H1 (cell line): ENCODE measurements around the gene RALGAPA2. TPM values are rescaled to one million over a fixed set of nuclear protein-coding genes. Genes with fewer than 3 reads are reported as not detected.

ENCODE experiments used
- CTCF ChIA-PET: fragments of 300-600 bp; sonication (Branson Sonifier 250); formaldehyde crosslinking; loops from one replicate; lab custom pipeline; 2021; ENCODE audit not compliant: partially characterized antibody; lab: Charles Lee
- POLR2A ChIA-PET: fragments of 300-600 bp; sonication (Branson Sonifier 250); formaldehyde crosslinking; loops from one replicate; lab custom pipeline; 2021; ENCODE audit warnings: inconsistent platforms; ENCODE audit not compliant: partially characterized antibody; lab: Charles Lee
- DNase-seq, 2 experiments: peaks; one replicate each; pipeline versions ENCODE4 v3.0.0 to v3.0.0-alpha.2; 2010 to 2022; ENCODE audit warnings: low spot score in 2 of 2, low read depth in 1 of 2, mixed read lengths in 1 of 2
- FAIRE-seq: peaks from 2 replicates; lab custom pipeline; 2011; peaks lifted over from hg19 to GRCh38; lab: Jason Lieb, UNC
- H2AFZ ChIP-seq: 2 replicates; pipeline ENCODE4 v1.8.1; 2012; ENCODE audit warnings: low read length, inconsistent platforms
- H2AK5ac ChIP-seq: 2 replicates; pipeline ENCODE4 v1.6.1; 2013; ENCODE audit warnings: low read depth, low read length
- H2BK120ac ChIP-seq: replicated peaks from 2 replicates; pipeline ENCODE3; 2013; ENCODE audit warnings: low read depth, low read length, inconsistent platforms
- H2BK12ac ChIP-seq: 2 replicates; pipeline ENCODE4 v1.6.1; 2013; ENCODE audit warnings: low read depth, low read length
- H2BK15ac ChIP-seq: 2 replicates; pipeline ENCODE4 v1.6.1; 2013; ENCODE audit warnings: low read length
- H2BK20ac ChIP-seq: 2 replicates; pipeline ENCODE4 v1.6.1; 2013; ENCODE audit warnings: low read length
- H2BK5ac ChIP-seq: 2 replicates; pipeline ENCODE4 v1.6.1; 2013; ENCODE audit warnings: low read depth, low read length
- H3K14ac ChIP-seq: 2 replicates; pipeline ENCODE4 v1.6.1; 2013; ENCODE audit warnings: inconsistent platforms; ENCODE audit not compliant: insufficient read length
- H3K18ac ChIP-seq: 2 replicates; pipeline ENCODE4 v1.6.1; 2013; ENCODE audit warnings: low read length; ENCODE audit errors: extremely low read depth
- H3K23ac ChIP-seq: 2 replicates; pipeline ENCODE4 v1.6.1; 2013; ENCODE audit warnings: inconsistent platforms; ENCODE audit not compliant: insufficient read length
- H3K23me2 ChIP-seq: 2 replicates; pipeline ENCODE4 v1.6.1; 2013; ENCODE audit warnings: low read depth, low read length
- H3K27ac ChIP-seq: 2 replicates; pipeline ENCODE4 v1.6.1; 2011; ENCODE audit warnings: low read depth, low read length, inconsistent platforms
- H3K27me3 ChIP-seq, 4 experiments: replicated peaks in 1 of 4; 1 replicate in 1 of 4; 2 replicates in 3 of 4; pipeline versions ENCODE4 v1.6.1 to v1.8.1; 2011 to 2013; ENCODE audit warnings: low read length in 3 of 4, mild to moderate bottlenecking in 3 of 4, inconsistent platforms in 2 of 4, mixed read lengths in 2 of 4, moderate library complexity in 1 of 4; ENCODE audit not compliant: control insufficient read depth in 3 of 4, insufficient read depth in 3 of 4; ENCODE audit errors: extremely low read depth in 1 of 4
- H3K36me3 ChIP-seq, 4 experiments: 2 replicates each; pipeline versions ENCODE4 v1.6.1 to v1.8.1; 2011 to 2013; ENCODE audit warnings: mild to moderate bottlenecking in 4 of 4, low read length in 3 of 4, moderate library complexity in 2 of 4, control low read depth in 1 of 4, inconsistent platforms in 1 of 4; ENCODE audit not compliant: insufficient read depth in 4 of 4, control insufficient read depth in 2 of 4
- H3K4ac ChIP-seq: replicated peaks from 2 replicates; pipeline ENCODE3; 2013; ENCODE audit warnings: low read length, low read depth, mixed read lengths, inconsistent platforms; ENCODE audit not compliant: insufficient read length
- H3K4me1 ChIP-seq, 4 experiments: replicated peaks in 1 of 4; 1 replicate in 1 of 4; 2 replicates in 3 of 4; pipeline versions ENCODE4 v1.6.1 to v1.8.1; 2011 to 2013; ENCODE audit warnings: low read length in 3 of 4, inconsistent platforms in 2 of 4, mixed read lengths in 1 of 4; ENCODE audit not compliant: insufficient read depth in 4 of 4, control insufficient read depth in 3 of 4
- H3K4me2 ChIP-seq, 2 experiments: 2 replicates each; pipeline versions ENCODE4 v1.6.1 to v1.8.1; 2011 to 2013; ENCODE audit warnings: low read depth in 2 of 2, low read length in 2 of 2, control low read depth in 1 of 2, inconsistent platforms in 1 of 2, mild to moderate bottlenecking in 1 of 2; ENCODE audit not compliant: insufficient read depth in 1 of 2
- H3K4me3 ChIP-seq, 4 experiments: fragments of 200-600, 300-600 bp in 1 of 4; sonication (generic), shearing (Covaris generic), sonication (Bioruptor Twin) in 1 of 4; 2 replicates each; pipeline versions ENCODE4 v1.5.1 to v1.8.1; 2011 to 2016; ENCODE audit warnings: low read length in 4 of 4, low read depth in 3 of 4, control low read depth in 2 of 4, inconsistent platforms in 2 of 4, mild to moderate bottlenecking in 2 of 4, mixed read lengths in 1 of 4, moderate library complexity in 1 of 4; ENCODE audit not compliant: insufficient read depth in 2 of 4; ENCODE audit errors: extremely low read depth in 1 of 4
- H3K56ac ChIP-seq: replicated peaks from 2 replicates; pipeline ENCODE3; 2013; ENCODE audit warnings: low read depth, mild to moderate bottlenecking, mixed read lengths, low read length, inconsistent platforms; ENCODE audit not compliant: insufficient read length
- H3K79me1 ChIP-seq: 2 replicates; pipeline ENCODE4 v1.6.1; 2013; ENCODE audit warnings: low read depth, low read length, control low read depth
- H3K79me2 ChIP-seq, 2 experiments: 2 replicates each; pipeline versions ENCODE4 v1.6.1 to v1.8.1; 2012 to 2013; ENCODE audit warnings: low read length in 2 of 2, mild to moderate bottlenecking in 2 of 2, inconsistent platforms in 1 of 2; ENCODE audit not compliant: insufficient read depth in 2 of 2, control insufficient read depth in 1 of 2
- H3K9ac ChIP-seq, 4 experiments: replicated peaks in 1 of 4; 1 replicate in 1 of 4; 2 replicates in 3 of 4; pipeline versions ENCODE4 v1.6.1 to v1.8.1; 2011 to 2013; ENCODE audit warnings: low read depth in 3 of 4, low read length in 3 of 4, control low read depth in 2 of 4, mild to moderate bottlenecking in 2 of 4, moderate library complexity in 2 of 4, inconsistent platforms in 1 of 4; ENCODE audit errors: extremely low read depth in 1 of 4
- H3K9me3 ChIP-seq, 2 experiments: 2 replicates each; pipeline versions ENCODE4 v1.6.1 to v1.8.1; 2012 to 2013; ENCODE audit warnings: mild to moderate bottlenecking in 2 of 2, moderate library complexity in 2 of 2, control low read depth in 1 of 2, inconsistent platforms in 1 of 2, low read depth in 1 of 2, low read length in 1 of 2, mixed read lengths in 1 of 2; ENCODE audit not compliant: insufficient read depth in 2 of 2
- H4K20me1 ChIP-seq, 2 experiments: replicated peaks in 1 of 2; 2 replicates each; pipeline versions ENCODE3 to v1.8.1; 2011 to 2013; ENCODE audit warnings: inconsistent platforms in 2 of 2, low read length in 2 of 2, mild to moderate bottlenecking in 1 of 2; ENCODE audit not compliant: insufficient read depth in 2 of 2, control insufficient read depth in 1 of 2
- H4K5ac ChIP-seq: 2 replicates; pipeline ENCODE4 v1.6.1; 2013; ENCODE audit warnings: low read length, low read depth, mixed read lengths, inconsistent platforms; ENCODE audit not compliant: insufficient read length
- H4K8ac ChIP-seq: 2 replicates; pipeline ENCODE4 v1.8.0; 2013; ENCODE audit warnings: mild to moderate bottlenecking, moderate library complexity, low read length, inconsistent platforms; ENCODE audit not compliant: insufficient read depth; ENCODE audit errors: extremely low read depth
- H4K91ac ChIP-seq: replicated peaks from 2 replicates; pipeline ENCODE3; 2013; ENCODE audit warnings: low read length, mixed read lengths, inconsistent platforms; ENCODE audit not compliant: insufficient read length
- ATF2 ChIP-seq: IDR thresholded peaks from 2 replicates; pipeline ENCODE4 v1.6.1; 2012; ENCODE audit warnings: low read length, inconsistent platforms
- CHD2 ChIP-seq: IDR thresholded peaks from 2 replicates; pipeline ENCODE4 v1.6.1; 2012; ENCODE audit warnings: low read length, improper control_type of control experiment
- EP300 ChIP-seq, 2 experiments: IDR thresholded peaks; 1 replicate in 1 of 2; 2 replicates in 1 of 2; pipeline ENCODE4 v1.6.1; 2011 to 2012; ENCODE audit warnings: low read depth in 2 of 2, low read length in 2 of 2, mild to moderate bottlenecking in 2 of 2, borderline replicate concordance in 1 of 2, inconsistent platforms in 1 of 2, moderate library complexity in 1 of 2
- GTF2F1 ChIP-seq: IDR thresholded peaks from 2 replicates; pipeline ENCODE4 v1.6.1; 2012; ENCODE audit warnings: low read depth, low read length, improper control_type of control experiment, borderline replicate concordance
- HDAC2 ChIP-seq, 2 experiments: fragments of 300-600 bp in 1 of 2; sonication (generic) in 1 of 2; IDR thresholded peaks; 2 replicates each; pipeline ENCODE4 v1.6.1; 2011 to 2012; ENCODE audit warnings: low read depth in 2 of 2, low read length in 2 of 2, mild to moderate bottlenecking in 2 of 2, moderate library complexity in 2 of 2, borderline replicate concordance in 1 of 2, inconsistent platforms in 1 of 2
- JUN ChIP-seq: IDR thresholded peaks from 2 replicates; pipeline ENCODE4 v1.6.1; 2011; ENCODE audit warnings: low read depth, mild to moderate bottlenecking, improper control_type of control experiment, low read length
- POU5F1 ChIP-seq: IDR thresholded peaks from 2 replicates; pipeline ENCODE4 v1.6.1; 2011; ENCODE audit warnings: low read depth, mild to moderate bottlenecking, low read length, moderate library complexity
- RNF2 ChIP-seq: fragments of 200-900, 300-1000 bp; sonication (generic); IDR thresholded peaks from 2 replicates; pipeline ENCODE4 v1.7.1; 2016; ENCODE audit warnings: borderline replicate concordance, low read depth, mild to moderate bottlenecking, antibody characterized with exemption, low read length; ENCODE audit not compliant: poor library complexity, severe bottlenecking; ENCODE audit errors: missing control alignments
- SP4 ChIP-seq: IDR thresholded peaks from 2 replicates; pipeline ENCODE4 v1.6.1; 2012; ENCODE audit warnings: low read length, inconsistent platforms
- SRF ChIP-seq: IDR thresholded peaks from 2 replicates; pipeline ENCODE4 v1.6.1; 2011; ENCODE audit warnings: mild to moderate bottlenecking, low read depth, low read length, moderate library complexity
- TAF7 ChIP-seq: optimal IDR thresholded peaks from 2 replicates; pipeline ENCODE3; 2011; ENCODE audit warnings: low read depth, mild to moderate bottlenecking, inconsistent platforms, low read length, moderate library complexity, borderline replicate concordance
- TEAD4 ChIP-seq: IDR thresholded peaks from 2 replicates; pipeline ENCODE4 v1.6.1; 2012; ENCODE audit warnings: low read depth, low read length, inconsistent platforms, mixed read lengths
- WGBS, 2 experiments: shearing (Covaris generic) in 1 of 2; methylation state at CpG; one replicate each; pipeline versions ENCODE4 v1.1.6 to v1.1.7; 2013 to 2015; ENCODE audit warnings: low lambda C conversion rate in 2 of 2, mixed read lengths in 2 of 2, inconsistent platforms in 1 of 2, low coverage in 1 of 2, missing lambda C conversion rate in 1 of 2; ENCODE audit not compliant: insufficient replicate concordance in 2 of 2, insufficient coverage in 1 of 2, insufficient read length in 1 of 2; ENCODE audit errors: extremely low coverage in 1 of 2, missing lambda C conversion rate in 1 of 2; 5-methylcytosine and 5-hydroxymethylcytosine counted together
- polyA plus RNA-seq, 7 experiments: library from polyadenylated mRNA; depleted of rRNA in 3 of 7; stranded (reverse) in 5 of 7; unstranded in 2 of 7; fragments of >200 nt in 5 of 7; fragments of 200-250 nt in 2 of 7; gene quantifications; 1 replicate in 5 of 7; 2 replicates in 1 of 7; 4 replicates in 1 of 7; pipeline versions ENCODE4 v1.2.1 to v1.2.3, GENCODE V29; 2011 to 2013; ENCODE audit warnings: missing spikeins in 2 of 7, mixed read lengths in 2 of 7
- total RNA-seq: library from RNA; stranded (reverse); fragmentation: NEBNext Ultra II Directional; extraction: Animal tissue kit (Norgen Biotek cat#: 25700); gene quantifications from 2 replicates; pipeline ENCODE4 v1.2.1, GENCODE V29; 2021

Gene RALGAPA2
- total and polyA plus RNA-seq, 2 of the 8 experiments (the other 6 are each of a cell fraction or from before 2014, with no cell fraction given) = 5.1 to 25.5 TPM

DNA sequence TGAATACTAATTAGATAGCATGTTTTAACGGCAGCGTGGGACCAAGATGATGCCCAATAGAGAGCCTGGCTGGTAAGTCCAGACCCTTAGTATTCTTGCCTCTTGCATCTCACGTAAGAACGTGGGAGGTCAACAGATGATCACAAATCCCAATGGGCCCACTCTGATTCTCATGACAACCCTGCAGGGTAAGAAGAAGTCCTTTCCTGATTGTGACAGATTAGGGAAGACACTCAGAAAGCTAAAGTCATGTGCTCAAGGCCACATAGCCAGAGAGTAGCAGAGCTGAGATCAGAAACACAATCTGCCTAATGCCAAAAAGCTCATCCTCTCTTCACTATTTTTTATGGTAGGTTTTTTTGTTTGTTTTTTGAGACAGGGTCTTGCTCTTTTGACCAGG, 103.8 kb downstream of the RALGAPA2 start:
- no peak overlapping the region for H4K91ac ChIP-seq
- H2AFZ ChIP-seq = no peak overlapping the region
- H3K4me1 ChIP-seq = no peaks in the 10 kb centered on the region
- TF ChIP-seq TEAD4 (no peak), TAF7 (no peak), EP300 (IDR thresholded peaks at IDR 0.05; ENCODE audit: borderline replicate concordance in 1 of 2, low read depth in 2 of 2, low read length in 2 of 2) (no peak), HDAC2 (IDR thresholded peaks at IDR 0.05; ENCODE audit: borderline replicate concordance in 1 of 2, low read depth in 2 of 2, low read length in 2 of 2) (no peak), CHD2 (no peak), SRF (no peak), RNF2 (no peak), ATF2 (no peak), POU5F1 (no peak), JUN (no peak), GTF2F1 (no peak), SP4 (no peak)
- no peak overlapping the region for H2BK5ac ChIP-seq
- H3K23me2 ChIP-seq = no peaks in the 10 kb centered on the region
- H2BK15ac ChIP-seq = no peak overlapping the region
- no peak overlapping the region for H2BK12ac ChIP-seq
- no peak overlapping the region for H3K4me2 ChIP-seq
- no peak overlapping the region for H2BK20ac ChIP-seq
- no peak overlapping the region for H2BK120ac ChIP-seq
- no peaks in the 10 kb centered on the region; the same call in 1 of the 2 replicates for H3K79me1 ChIP-seq
- no peaks in the 10 kb centered on the region for H3K36me3 ChIP-seq
- H3K27ac ChIP-seq = no peak overlapping the region
- no peak overlapping the region for H3K4me3 ChIP-seq
- H3K14ac ChIP-seq = no peak overlapping the region
- no peak overlapping the region for H4K5ac ChIP-seq
- no peaks in the 10 kb centered on the region for H3K79me2 ChIP-seq
- no peaks in the 10 kb centered on the region for H3K27me3 ChIP-seq
- no peak overlapping the region for H3K4ac ChIP-seq
- DNase-seq (no peak), FAIRE-seq (no peak)
- ChIA-PET CTCF (interaction anchor here (0.6 kb wide), 1 partner anchor 722 kb away, joined by 3 read pairs; no protein-coding TSS in a partner anchor), POLR2A (no interaction called here)
- no peaks in the 10 kb centered on the region for H3K9me3 ChIP-seq
- H4K8ac ChIP-seq = no peak overlapping the region
- WGBS, 2 experiments = 98% methylated on average over 4 of the region's 4 CpGs; no CpG with 5 or more reads in 1 of the 2 experiments
- no peaks in the 10 kb centered on the region for H4K20me1 ChIP-seq
- H3K18ac ChIP-seq = no peak overlapping the region
- no peak overlapping the region for H3K23ac ChIP-seq
- no peak overlapping the region for H3K9ac ChIP-seq
- H3K56ac ChIP-seq = no peak overlapping the region
- no peak overlapping the region for H2AK5ac ChIP-seq
